GM19238 (cell line): Measurements from ENCODE around the gene SAMD14.

Experiments
- DNase-seq: peaks from one replicate; pipeline ENCODE4 v3.0.0; 2011; ENCODE audit warnings: low spot score; ENCODE audit not compliant: insufficient read length

The SAMD14 gene

DNA sequence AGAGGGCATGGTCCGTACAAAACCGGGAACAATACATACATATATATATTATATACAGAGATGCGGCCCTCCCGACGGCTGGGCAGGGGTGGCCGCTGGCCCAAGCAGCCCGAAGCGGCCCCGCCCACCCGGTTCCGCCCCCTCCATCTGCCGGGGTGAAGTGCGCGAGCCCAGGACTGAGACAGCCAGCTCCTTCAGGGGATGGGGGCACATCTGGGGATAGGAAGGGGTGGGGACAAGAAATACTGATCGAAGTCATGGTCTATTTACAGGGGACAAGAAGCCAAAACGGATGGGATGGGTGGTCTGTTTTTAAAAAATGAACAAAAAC is 3.8 kb upstream of the SAMD14 start:
- DNase-seq, result no peak

DNA sequence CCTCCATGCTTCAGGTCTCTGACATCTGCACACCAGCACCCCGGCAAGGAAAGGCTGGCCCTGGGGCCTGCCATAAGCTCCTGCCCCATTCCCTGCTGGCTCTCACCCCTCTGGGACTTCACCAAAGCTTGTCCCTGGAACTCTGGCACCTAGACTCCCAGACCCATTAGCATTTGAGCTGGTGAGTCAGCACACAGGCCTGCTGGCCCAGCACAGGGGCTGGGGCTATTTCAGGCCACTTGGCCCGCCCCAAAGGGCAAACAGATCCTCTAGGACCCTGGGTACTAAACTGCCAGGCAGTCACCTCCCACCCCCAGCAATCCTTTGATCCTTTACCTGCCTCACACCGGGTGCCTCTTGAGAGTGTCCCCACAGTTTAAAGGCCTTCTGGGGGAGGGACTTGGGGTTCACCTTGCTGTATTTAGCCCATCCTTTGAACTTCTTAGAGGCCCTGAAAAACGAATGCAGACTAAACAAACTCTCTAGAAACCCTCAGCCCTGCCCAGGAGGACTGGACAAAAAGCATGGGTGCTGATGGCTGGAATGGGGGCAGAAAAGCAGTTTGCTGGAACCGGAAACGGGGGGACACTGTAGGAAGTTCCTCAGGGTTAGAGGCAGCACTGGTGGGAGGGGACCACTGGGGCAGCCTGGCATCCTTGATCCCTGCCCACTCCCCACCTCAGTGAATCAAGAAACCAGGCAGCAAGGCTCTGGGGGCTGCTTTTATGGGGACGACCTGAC is 3.2 kb upstream of the SAMD14 start:
- DNase-seq, result no peak

DNA sequence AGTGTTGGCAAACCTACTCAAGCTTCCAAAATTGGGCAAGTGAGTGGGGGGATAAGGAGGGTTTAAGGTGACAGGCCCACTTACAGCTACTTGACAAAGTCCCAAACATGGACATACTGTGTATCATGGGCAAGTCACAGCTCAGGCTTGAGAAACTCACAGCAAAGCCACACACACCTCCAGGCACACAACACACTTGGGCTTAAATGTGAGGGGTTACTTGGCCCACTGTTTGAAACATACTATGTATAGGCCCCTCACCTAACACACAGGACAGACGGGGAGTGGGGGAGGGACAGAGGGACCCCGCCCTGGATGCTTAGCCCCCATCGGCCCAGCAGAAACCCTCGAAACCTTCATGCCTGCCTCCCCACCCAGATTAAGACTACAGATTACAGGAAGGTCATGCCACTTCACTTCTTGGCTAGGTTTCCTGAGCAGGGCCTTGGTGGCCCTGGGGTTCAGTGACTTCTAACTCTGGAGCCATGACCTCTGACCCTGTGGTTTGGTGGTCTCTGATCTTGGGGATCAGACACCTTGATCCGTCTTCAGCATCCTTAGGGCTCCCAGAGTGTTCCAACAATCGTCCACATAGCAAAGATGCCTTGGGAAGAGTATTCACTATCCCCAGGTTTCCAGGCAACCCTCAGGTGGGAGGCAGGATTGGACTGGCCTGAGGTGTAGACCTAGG is 2.3 kb upstream of the SAMD14 start:
- DNase-seq, result no peak

DNA sequence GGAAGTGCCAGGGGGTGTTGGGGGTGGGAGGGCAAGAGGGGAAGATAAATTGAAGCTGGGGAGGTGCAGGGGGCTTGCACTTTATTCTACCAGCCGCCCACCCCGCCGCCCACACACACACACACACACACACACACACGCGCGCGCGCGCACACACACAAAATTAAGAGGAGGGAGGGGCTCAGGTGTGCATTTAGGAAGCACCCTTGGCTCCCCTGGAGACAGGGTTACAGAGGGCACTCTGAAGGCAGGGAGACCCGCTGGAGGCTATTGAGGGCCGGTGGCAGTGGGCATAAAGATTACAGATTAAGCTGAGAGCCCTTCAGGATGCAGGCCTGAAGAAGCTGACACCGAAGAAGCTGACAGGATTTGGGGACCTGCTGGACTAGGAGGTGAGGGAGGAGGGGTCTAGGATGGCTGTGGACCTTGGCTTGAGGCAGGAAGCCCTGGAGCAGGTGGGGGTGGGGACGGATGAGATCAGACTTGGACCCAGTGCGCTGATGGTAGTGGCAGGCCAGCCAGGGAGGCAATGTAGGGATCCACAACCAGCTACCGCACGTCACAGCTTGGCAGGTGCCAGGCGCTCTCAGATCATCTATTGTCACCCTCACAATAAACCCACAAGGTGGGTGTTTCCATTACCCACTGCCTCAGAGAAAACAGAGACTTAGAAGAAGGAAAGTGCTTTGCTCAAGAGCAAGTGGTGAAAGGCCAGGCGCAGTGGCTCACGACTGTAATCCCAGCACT is 772 bp upstream of the SAMD14 start:
- no peak for DNase-seq

DNA sequence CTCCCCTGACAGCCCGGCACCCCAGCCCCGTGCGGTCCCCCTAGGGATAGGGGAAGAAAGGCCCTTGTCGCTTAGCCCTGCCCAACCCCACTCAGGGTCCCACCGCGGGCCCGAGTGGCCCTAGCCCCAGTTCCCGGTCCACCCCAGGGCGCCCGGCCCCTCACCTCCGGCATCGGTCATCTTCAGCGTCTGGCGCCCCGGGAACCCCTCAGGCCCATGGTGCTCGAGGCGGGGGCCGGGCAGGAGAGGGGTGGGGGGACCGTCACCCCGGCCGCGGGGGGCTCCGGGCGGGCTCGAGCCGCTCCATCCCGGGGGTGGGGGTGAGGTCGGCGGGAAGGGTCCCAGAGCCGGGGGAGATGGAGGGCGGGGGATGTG is 620 bp downstream of the SAMD14 start:
- DNase-seq, result no peak

DNA sequence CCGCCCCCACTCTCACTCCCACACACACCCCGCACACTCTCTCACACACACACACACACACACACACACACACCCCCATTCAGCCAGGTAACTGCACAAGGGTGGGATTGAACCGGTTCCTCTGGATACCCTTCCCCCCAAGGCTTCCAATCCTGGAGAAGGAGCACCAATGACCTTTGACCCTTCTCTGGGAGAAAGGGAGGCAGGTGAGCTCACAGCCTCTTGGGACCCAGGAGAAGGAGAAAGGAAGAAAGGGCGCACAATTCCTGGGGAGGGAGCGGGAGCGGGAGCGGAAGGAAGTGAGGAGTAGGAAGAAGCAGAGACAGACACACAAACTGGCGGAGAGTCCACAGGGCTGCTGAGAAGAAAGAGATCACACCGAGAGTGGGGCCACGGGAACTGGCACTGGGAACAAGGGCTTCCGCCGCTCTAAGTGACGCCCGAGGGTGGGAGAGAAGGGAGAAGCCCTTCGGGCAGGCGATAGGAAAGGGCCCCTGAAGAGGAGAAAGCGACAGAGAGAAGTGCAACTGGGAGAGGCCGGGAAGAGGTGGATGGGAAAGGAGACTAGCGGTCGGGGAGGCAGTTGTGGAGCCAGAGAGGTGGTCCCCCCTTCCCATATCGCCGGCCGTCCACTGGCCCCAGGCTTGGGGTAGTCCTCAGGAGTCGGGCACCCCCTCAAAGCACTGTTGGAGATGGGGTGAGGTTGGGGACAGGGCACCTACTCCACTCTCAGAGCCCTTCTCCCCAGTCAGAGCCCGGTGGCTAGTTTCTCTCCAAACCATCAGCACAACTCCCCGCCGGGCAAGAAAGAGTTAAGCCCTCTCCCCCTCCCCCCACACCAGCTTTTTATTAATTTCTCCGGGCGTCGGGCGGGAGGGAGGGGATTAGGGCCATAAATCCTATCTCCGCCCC is 1.3 kb downstream of the SAMD14 start:
- no peak for DNase-seq

DNA sequence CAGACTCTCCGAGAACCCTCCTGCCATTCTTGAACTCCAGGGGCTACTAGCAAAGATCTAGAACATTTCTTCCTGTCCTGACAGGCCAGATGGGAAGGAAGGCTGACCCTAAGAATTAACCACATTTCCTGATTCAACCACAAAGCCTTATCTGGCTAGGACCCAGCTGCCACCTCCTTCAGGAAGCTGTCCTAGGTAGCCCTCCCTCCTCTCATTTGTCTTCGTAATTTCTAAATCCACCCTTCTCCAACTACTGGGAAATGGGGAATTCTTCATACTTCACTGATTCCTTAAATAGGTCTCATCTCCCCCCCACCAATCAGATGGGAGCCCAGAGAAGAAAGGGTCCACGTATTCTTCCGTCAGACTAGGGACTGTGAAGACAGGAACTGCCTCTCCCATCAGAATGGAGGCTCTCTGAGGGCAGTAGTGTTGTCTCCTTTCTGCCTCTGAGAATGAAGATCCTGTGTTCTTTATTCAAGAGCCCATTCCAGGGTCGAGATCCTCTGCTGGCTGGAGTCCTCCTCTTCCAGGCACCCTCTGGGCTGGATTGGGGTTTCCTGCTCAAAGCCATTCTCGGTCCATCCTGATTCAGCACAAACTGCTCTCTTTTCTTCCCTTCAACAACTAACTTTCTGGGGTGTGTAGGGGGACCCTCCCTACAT is 2.1 kb downstream of the SAMD14 start:
- no peak for DNase-seq

DNA sequence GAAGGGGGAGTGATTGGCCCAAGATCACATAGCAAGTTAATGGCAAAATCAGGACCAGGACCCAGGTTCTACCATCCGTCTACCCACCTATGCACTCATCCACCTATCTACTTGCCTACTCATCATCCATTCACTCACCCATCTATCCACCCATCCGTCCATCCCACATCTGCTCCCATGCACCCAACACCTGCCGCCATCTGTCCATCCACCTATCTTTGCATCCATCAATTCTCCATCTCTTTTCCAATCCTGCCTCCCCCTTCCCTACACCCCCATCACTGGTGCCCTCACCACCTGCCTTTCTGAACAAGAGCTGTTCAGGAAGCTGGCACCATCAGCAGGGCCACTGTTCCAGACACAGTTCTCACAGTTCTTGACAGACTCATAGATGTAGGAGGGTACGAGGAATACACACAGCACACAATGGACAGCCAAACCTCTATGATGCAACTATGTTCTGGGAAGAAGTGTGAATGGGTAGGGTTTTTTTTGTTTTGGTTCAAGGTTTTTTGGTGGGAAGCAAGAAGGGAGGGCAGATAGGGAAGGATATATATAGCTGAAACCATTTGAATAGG is 4.5 kb downstream of the SAMD14 start:
- no peak for DNase-seq

DNA sequence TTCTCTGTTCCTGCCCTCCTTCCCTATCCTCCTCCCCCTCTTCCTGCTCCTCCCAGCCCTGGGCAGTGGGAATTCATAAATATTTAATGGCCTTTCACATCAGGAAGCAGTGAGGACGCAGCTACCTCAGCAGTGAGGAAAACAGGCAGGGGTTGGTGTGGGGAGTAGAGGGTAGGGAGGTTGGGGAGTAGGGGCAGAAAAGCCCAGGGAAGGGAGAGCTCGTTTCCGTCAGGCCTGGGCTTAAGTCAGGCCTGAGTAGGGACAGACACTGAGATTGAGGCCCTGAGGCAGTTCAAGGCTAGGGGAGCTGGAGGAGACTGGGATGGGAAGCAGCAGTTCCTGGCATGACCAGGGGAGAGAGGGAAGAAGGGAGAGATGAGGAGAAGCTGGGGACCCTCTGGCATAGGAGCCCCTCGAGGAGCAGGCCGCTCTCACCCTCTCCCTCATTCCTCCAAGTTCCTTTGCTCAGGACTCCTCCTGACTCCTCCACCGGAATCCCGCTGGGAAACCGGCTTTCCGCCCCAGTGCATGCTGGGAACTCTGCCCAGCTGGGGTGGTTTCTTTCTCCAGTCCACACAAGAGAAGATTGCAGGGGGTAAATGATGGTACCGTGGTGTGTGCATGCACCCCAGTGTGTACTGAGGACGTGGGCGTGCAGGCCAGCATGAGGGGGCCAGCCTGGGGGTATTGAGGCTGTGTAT is 6.2 kb downstream of the SAMD14 start:
- no peak for DNase-seq

DNA sequence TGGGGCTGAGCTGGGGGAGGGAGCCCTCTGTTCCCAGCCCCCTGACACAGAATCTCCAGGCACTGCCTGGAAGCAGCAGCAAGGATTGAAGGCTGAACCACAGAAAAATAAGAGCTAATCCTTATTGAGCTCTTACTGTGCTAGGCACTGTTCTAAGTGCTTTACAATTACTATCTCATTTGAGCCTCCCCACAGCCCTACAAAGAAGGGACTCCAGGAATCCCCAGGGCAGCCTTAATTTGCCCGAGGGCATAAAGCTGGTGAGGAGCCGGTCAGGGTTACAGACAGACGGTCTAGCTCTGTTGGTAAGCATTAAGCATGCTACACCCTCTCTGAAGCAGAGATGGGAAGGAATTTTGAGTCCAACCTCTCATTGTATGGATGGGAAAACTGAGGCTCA is 7.0 kb downstream of the SAMD14 start:
- no peak for DNase-seq

DNA sequence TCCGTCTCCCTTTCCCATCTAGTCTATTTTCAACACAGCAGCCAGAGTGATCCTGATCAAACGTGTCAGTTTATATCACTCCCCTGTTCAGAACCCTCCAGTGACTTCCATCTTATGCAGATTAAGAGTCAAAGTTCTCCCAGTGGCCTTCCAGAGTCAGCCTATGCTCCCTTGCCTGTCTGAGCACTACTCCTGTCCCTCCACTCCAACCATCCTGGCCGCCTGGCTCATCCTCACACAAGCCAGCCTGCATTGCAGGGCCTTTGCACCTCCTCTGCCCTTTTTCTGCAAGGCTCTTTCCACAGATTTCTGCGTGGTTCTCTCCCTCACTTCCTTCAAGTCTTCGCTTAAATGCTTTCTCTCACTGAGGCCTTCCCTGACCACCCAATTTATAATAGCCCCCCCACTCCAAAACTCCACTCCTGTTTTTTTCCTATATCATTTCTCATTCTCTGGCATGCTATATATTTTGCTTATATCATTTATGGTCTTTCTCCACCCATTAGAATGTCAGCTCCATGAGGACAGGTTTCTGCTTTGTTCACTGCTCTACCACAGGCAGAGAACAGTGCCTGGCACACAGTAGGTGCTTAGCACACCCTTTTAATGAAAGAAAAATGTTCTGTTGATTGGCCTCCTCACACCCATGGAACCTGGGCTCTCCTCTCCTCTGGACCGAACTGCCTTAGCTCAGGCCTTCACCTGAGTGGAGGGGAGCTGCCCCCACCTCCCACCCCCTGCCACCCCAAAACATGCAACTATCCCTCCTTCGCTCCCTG is 9.3 kb downstream of the SAMD14 start:
- no peak for DNase-seq

DNA sequence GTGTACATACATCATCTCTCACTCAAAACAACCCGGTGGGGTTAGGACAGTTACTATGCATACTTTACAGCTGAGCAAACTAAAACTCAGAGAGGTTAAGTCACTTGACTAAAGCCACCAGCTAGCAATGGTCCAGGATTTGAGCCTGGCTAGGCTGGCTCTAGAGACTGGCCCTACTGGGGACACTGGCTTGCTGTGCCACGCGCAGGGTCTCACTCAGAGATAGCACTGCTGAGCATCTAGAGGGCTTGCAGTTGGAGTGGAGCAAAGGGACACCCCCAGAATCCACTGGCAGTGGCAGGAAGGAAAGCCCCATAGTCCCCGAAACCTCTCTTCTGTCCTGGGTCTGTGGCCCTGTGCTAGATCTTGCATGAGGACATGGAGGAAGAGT is 11.1 kb downstream of the SAMD14 start:
- DNase-seq, result no peak

DNA sequence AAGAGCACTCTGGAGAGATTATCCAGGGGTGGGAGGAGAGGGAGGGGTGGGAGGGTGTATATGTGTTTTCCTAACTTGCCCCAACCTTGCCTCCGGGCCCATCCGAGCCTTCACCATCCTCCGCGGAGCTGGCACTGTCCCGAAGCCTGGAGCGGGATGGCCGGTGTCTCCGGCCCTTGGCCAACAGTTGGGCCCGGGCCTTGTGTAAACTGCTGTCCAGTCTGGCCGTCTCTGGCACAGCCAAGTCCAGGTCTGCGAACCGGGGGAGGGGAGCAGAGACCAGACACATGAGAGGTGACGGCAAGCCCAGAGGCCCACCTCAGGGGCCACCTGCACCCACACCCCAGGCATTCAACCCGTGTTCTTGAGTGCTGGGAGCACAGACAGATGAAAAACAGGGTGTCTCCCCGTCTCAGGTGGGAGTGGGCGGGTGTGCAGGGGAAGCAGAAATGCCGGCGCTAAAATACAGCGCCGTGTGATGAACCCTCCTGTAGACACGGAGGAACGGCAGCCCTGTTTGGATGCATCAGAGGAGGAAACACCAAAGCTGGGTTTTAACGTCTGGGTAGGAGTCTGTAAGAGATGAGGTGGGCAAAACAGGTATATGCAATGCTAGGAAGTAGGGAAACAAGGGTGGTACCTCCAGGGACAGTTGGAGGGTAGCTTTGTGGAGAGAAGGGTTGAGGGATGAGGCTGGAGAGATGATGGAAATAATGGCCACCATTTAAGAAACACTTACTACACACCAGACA is 11.7 kb downstream of the SAMD14 start:
- DNase-seq, result no peak

DNA sequence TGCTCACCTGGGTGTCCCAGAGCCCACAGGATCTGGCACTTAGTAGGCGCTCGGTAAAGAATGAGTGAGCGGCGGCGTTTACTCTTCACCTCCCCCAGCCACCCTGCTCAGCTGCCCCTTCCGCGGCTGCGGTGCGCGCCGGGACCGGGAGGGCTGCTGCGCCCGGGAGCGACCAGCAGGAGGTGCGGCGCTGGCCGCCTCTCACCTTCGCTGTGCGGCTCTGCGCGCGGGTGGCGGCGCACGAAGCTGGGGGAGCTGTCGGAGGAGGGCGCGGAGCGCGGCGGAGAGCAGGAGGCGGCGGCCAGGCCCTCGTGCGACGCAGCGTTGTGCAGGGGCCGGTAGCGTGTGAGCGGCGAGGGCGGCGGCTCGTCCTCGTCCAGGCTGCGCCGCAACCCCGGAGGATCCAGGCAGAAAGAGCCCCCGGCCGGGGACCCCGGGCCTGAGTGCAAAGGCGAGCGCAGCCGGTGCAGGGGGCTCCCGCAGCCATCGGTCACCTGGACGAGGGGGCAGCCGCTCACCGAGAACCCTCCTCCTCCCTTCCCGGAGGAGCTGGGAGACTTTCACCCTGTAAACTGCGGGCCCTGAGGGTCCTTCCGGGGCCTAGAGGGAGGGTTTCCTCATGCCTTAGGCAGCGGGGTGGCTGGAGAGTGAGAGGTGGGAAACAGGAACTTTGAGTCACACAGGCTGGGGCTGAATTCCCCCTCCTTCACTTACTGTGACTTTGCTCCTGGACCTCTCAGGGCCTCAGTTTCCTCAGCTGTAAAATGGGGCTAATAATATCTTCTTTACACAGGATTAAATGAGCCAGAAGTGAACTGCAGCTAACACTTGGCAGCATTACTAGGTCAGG is 12.5 kb downstream of the SAMD14 start:
- peak; percentile 61 for DNase-seq

DNA sequence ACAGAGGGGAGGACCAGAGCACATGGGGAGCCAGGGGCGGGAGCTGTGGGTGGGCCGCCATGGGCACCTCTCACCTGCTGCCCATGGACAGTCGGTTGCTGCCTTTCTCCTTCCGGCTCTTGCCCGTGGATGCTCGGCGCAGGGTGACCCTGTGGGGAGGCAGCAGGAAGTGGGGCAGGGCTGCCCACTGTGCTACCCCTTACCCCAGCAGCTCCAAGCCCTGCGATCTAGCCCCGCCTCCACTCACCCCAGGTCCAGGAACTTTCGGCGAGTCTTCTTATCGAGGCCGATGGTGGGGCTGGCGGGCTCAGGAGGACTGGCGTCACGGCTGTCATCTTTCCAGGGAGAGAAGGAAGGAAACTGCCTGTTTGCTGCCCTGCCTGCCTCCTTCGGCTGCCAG is 14.2 kb downstream of the SAMD14 start:
- no peak for DNase-seq

DNA sequence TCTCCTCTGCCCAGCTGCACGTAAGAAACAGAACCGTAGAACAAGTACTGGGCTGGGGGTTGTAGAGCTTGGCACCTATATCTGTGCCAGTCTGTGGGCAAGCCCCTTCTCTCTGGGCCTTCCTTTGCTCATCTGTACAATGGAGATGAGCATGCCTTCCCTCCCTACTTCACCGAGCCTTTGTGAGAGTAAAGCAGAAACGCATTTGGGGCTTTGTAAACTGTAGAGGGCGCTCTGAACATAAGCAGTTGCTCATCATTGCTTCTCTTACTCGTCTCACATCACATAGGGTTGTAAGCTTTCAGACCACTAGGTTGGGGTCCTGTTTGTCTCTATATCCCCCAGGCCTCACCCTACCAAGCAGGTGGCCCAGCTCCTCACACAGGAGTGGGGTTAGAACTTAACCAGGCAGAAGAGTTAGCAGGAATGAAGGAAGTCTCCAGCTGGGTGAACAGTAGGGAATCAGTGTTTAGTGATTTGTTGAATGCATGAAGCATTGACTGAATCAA is 15.1 kb downstream of the SAMD14 start:
- no peak for DNase-seq

DNA sequence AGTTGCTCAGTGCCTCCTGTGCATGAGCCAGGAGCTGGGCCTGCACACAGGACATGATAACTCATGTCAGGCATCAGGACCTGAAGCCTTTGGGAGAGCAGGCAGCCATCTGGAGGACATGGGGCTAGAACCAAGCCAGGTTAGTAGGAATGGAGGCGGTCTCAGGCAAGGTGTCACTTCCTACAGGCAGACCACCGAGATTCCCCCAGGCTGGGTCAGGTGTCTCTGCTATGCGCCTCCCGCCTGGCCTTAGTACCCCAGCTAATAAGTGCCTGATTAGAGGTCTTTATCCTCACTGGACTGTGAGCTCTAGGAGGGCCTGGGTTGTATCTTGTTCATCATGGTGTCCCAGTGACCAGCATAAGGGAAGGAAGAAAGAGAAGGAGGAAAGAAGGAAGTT is 15.6 kb downstream of the SAMD14 start:
- no peak for DNase-seq
